Effector memory CD8-positive, alpha-beta T cell (primary cell): ENCODE data around the gene IGFBP7.

ENCODE experiments used
- ATAC-seq: fragments of 150-1000 bp; cut with Tn5 transposase; replicated peaks from 2 replicates; pipeline ENCODE4 v1.10.0; 2021; ENCODE audit warnings: mild to moderate bottlenecking, moderate library complexity
- DNase-seq, 3 experiments: peaks; one replicate each; pipeline ENCODE4 v3.0.0; 2021
- H3K27ac Mint-ChIP-seq, 2 donors: one replicate each; pipeline ENCODE4 v1.8.0; 2022; ENCODE audit warnings: mild to moderate bottlenecking in 2 of 2, mixed read lengths in 2 of 2, moderate library complexity in 2 of 2
- H3K27me3 Mint-ChIP-seq, 2 donors: one replicate each; pipeline ENCODE4 v1.8.0; 2022; ENCODE audit warnings: mixed read lengths in 2 of 2
- H3K36me3 Mint-ChIP-seq: one replicate; pipeline ENCODE4 v1.8.0; 2022; ENCODE audit warnings: mild to moderate bottlenecking, moderate library complexity, mixed read lengths; ENCODE audit not compliant: insufficient read depth
- H3K4me1 Mint-ChIP-seq, 2 donors: one replicate each; pipeline ENCODE4 v1.8.0; 2022; ENCODE audit warnings: low read depth in 2 of 2, mixed read lengths in 2 of 2
- H3K4me3 Mint-ChIP-seq, 2 donors: one replicate each; pipeline ENCODE4 v1.8.0; 2022; ENCODE audit warnings: mild to moderate bottlenecking in 2 of 2, mixed read lengths in 2 of 2, moderate library complexity in 2 of 2
- H3K9me3 Mint-ChIP-seq, 2 donors: one replicate each; pipeline ENCODE4 v1.8.0; 2022; ENCODE audit warnings: mixed read lengths in 2 of 2

The IGFBP7 gene

GRCh38 chr4:57147335-57148060, 37.3 kb upstream of the IGFBP7 start:
- ATAC-seq (no peak), DNase-seq (no peak)
- no peak overlapping the region for H3K4me3 Mint-ChIP-seq
- H3K36me3 Mint-ChIP-seq: no peaks in the 10 kb centered on the region
- no peak overlapping the region for H3K27ac Mint-ChIP-seq
- H3K4me1 Mint-ChIP-seq: no peaks in the 10 kb centered on the region
- no peaks in the 10 kb centered on the region for H3K9me3 Mint-ChIP-seq
- H3K27me3 Mint-ChIP-seq: peaks cover 22 to 41% of the 10 kb centered on the region in 2 donors

- ATAC-seq (no peak), DNase-seq (no peak)
- H3K9me3 Mint-ChIP-seq: no peaks in the 10 kb centered on the region
- no peaks in the 10 kb centered on the region for H3K36me3 Mint-ChIP-seq
- no peaks in the 10 kb centered on the region for H3K4me1 Mint-ChIP-seq
- no peak overlapping the region for H3K27ac Mint-ChIP-seq
- H3K27me3 Mint-ChIP-seq: peaks cover 22 to 35% of the 10 kb centered on the region in 2 donors
- H3K4me3 Mint-ChIP-seq: no peak overlapping the region
Measured at GRCh38 chr4:57146444-57146843, 36.3 kb upstream of the IGFBP7 start.

GRCh38 chr4:57144466-57144865, 34.3 kb upstream of the IGFBP7 start:
- H3K27ac Mint-ChIP-seq: no peak overlapping the region

GRCh38 chr4:57139783-57140182, 29.6 kb upstream of the IGFBP7 start:
- Mint-ChIP-seq H3K27ac (no peak overlapping the region), H3K27me3 (peaks cover 7 to 22% of the 10 kb centered on the region in 2 donors), H3K4me1 (no peaks in the 10 kb centered on the region), H3K4me3 (no peak overlapping the region), H3K36me3 (no peaks in the 10 kb centered on the region), H3K9me3 (peaks cover 0 to 2% of the 10 kb centered on the region in 2 donors)
- DNase-seq (no peak), ATAC-seq (no peak)

More at GRCh38 chr4:57144466-57144865, 34.3 kb upstream of the IGFBP7 start:
- Mint-ChIP-seq H3K27me3 (peaks cover 15 to 33% of the 10 kb centered on the region in 2 donors), H3K4me3 (no peak overlapping the region), H3K9me3 (no peaks in the 10 kb centered on the region), H3K36me3 (no peaks in the 10 kb centered on the region), H3K4me1 (no peaks in the 10 kb centered on the region)
- ATAC-seq (no peak), DNase-seq (no peak)

GRCh38 chr4:57137261-57137660, 27.1 kb upstream of the IGFBP7 start:
- Mint-ChIP-seq H3K36me3 (no peaks in the 10 kb centered on the region), H3K27ac (no peak overlapping the region), H3K4me3 (no peak overlapping the region), H3K9me3 (peaks cover 0 to 2% of the 10 kb centered on the region in 2 donors), H3K4me1 (no peaks in the 10 kb centered on the region), H3K27me3 (peaks cover 6 to 7% of the 10 kb centered on the region in 2 donors)
- ATAC-seq: no peak
- no peak for DNase-seq

- Mint-ChIP-seq H3K9me3 (peaks cover 0 to 2% of the 10 kb centered on the region in 2 donors), H3K27ac (no peak overlapping the region), H3K4me1 (no peaks in the 10 kb centered on the region), H3K27me3 (peaks cover 7 to 12% of the 10 kb centered on the region in 2 donors), H3K4me3 (no peak overlapping the region), H3K36me3 (no peaks in the 10 kb centered on the region)
- no peak for ATAC-seq
- no peak for DNase-seq
Measured at GRCh38 chr4:57136281-57136680, 26.1 kb upstream of the IGFBP7 start.

- Mint-ChIP-seq H3K36me3 (no peaks in the 10 kb centered on the region), H3K4me3 (no peak overlapping the region), H3K27ac (no peak overlapping the region), H3K9me3 (peaks cover 0 to 2% of the 10 kb centered on the region in 2 donors), H3K27me3 (peaks cover 12 to 22% of the 10 kb centered on the region in 2 donors), H3K4me1 (no peaks in the 10 kb centered on the region)
- ATAC-seq: no peak
- DNase-seq: no peak
Measured at GRCh38 chr4:57132743-57133137, 22.6 kb upstream of the IGFBP7 start.

GRCh38 chr4:57131849-57132742, 21.9 kb upstream of the IGFBP7 start:
- peaks cover 13 to 29% of the 10 kb centered on the region in 2 donors for H3K27me3 Mint-ChIP-seq
- no peak overlapping the region for H3K4me3 Mint-ChIP-seq
- DNase-seq: no peak
- H3K9me3 Mint-ChIP-seq: peaks cover 2 to 6% of the 10 kb centered on the region in 2 donors
- no peak for ATAC-seq
- H3K27ac Mint-ChIP-seq: no peak overlapping the region
- H3K36me3 Mint-ChIP-seq: no peaks in the 10 kb centered on the region
- no peaks in the 10 kb centered on the region for H3K4me1 Mint-ChIP-seq

- peaks cover 14 to 47% of the 10 kb centered on the region in 2 donors for H3K27me3 Mint-ChIP-seq
- no peak for ATAC-seq
Measured at GRCh38 chr4:57129477-57129876, 19.3 kb upstream of the IGFBP7 start.

GRCh38 chr4:57127361-57127760, 17.2 kb upstream of the IGFBP7 start:
- Mint-ChIP-seq H3K27me3 (peaks cover 21 to 53% of the 10 kb centered on the region in 2 donors), H3K27ac (no peak overlapping the region), H3K4me1 (no peaks in the 10 kb centered on the region), H3K36me3 (no peaks in the 10 kb centered on the region), H3K4me3 (no peak overlapping the region), H3K9me3 (peaks cover 6 to 13% of the 10 kb centered on the region in 2 donors)
- no peak for ATAC-seq
- no peak for DNase-seq

More at GRCh38 chr4:57129477-57129876, 19.3 kb upstream of the IGFBP7 start:
- Mint-ChIP-seq H3K9me3 (peaks cover 6 to 13% of the 10 kb centered on the region in 2 donors), H3K4me1 (no peaks in the 10 kb centered on the region), H3K27ac (no peak overlapping the region), H3K4me3 (no peak overlapping the region), H3K36me3 (no peaks in the 10 kb centered on the region)
- no peak for DNase-seq

GRCh38 chr4:57125996-57126395, 15.8 kb upstream of the IGFBP7 start:
- no peak overlapping the region for H3K27ac Mint-ChIP-seq
- no peak for DNase-seq
- ATAC-seq: no peak
- H3K4me1 Mint-ChIP-seq: no peaks in the 10 kb centered on the region
- H3K36me3 Mint-ChIP-seq: no peaks in the 10 kb centered on the region
- no peak overlapping the region for H3K4me3 Mint-ChIP-seq
- H3K9me3 Mint-ChIP-seq: peaks cover 6 to 13% of the 10 kb centered on the region in 2 donors
- peaks cover 29 to 55% of the 10 kb centered on the region in 2 donors for H3K27me3 Mint-ChIP-seq

- DNase-seq (no peak), ATAC-seq (no peak)
- Mint-ChIP-seq H3K27ac (no peak overlapping the region), H3K4me1 (no peaks in the 10 kb centered on the region), H3K4me3 (no peak overlapping the region), H3K9me3 (peaks cover 6 to 13% of the 10 kb centered on the region in 2 donors), H3K27me3 (peaks cover 38 to 68% of the 10 kb centered on the region in 2 donors), H3K36me3 (no peaks in the 10 kb centered on the region)
Measured at GRCh38 chr4:57124145-57124544, 14.0 kb upstream of the IGFBP7 start.

- H3K4me3 Mint-ChIP-seq: no peak overlapping the region
- no peak for ATAC-seq
- H3K27me3 Mint-ChIP-seq: peaks cover 41 to 76% of the 10 kb centered on the region in 2 donors
- H3K36me3 Mint-ChIP-seq: no peaks in the 10 kb centered on the region
- DNase-seq: no peak
- H3K9me3 Mint-ChIP-seq: peaks cover 6 to 13% of the 10 kb centered on the region in 2 donors
- H3K27ac Mint-ChIP-seq: no peak overlapping the region
- no peaks in the 10 kb centered on the region for H3K4me1 Mint-ChIP-seq
Measured at GRCh38 chr4:57122959-57123358, 12.8 kb upstream of the IGFBP7 start.
